ENCODE results near the gene TMX2.

DNA sequence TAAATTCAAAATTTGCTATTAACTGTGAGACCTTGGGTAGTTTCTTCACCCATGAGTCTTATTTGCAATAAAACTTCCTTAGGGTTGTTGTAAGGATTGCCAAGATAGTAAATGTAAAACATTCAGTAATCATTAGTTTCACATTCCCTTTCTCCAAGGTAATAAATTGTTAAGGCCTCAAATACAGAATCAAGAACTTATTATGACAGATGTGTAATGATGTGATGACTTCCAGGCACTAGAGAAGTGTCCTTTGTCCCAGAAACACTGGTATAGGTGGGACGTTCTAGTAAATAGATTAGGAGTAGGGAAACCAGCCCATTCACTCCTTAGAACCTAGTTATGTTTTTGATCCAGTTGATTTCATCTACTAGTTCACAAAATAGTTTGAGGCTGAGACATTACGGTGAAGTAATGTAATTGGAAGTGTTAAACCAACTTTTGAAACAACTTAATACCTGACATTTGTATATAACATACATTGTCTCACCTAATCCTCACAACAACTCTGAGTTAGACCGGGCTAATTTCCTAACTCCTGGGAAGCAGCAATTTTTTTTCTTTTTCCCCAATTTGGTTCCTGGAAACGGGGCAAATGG, 74.7 kb downstream of the TMX2 start:
- TF ChIP-seq POLR2AphosphoS5 (IDR thresholded peaks at IDR 0.05; ENCODE audit: low read depth, low read length) (no peak), ZNF274 (IDR thresholded peaks at IDR 0.05; ENCODE audit: low read depth, low read length) (no peak), POLR2A (IDR thresholded peaks at IDR 0.05; ENCODE audit: borderline replicate concordance, extremely low read depth, insufficient read depth, insufficient read length) (no peak), CEBPB (IDR thresholded peaks at IDR 0.05; ENCODE audit: low read depth) (no peak), SIN3A (IDR thresholded peaks at IDR 0.05; ENCODE audit: low read depth) (no peak)
- TF ChIP-seq, protein P1, sequence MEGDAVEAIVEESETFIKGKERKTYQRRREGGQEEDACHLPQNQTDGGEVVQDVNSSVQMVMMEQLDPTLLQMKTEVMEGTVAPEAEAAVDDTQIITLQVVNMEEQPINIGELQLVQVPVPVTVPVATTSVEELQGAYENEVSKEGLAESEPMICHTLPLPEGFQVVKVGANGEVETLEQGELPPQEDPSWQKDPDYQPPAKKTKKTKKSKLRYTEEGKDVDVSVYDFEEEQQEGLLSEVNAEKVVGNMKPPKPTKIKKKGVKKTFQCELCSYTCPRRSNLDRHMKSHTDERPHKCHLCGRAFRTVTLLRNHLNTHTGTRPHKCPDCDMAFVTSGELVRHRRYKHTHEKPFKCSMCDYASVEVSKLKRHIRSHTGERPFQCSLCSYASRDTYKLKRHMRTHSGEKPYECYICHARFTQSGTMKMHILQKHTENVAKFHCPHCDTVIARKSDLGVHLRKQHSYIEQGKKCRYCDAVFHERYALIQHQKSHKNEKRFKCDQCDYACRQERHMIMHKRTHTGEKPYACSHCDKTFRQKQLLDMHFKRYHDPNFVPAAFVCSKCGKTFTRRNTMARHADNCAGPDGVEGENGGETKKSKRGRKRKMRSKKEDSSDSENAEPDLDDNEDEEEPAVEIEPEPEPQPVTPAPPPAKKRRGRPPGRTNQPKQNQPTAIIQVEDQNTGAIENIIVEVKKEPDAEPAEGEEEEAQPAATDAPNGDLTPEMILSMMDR (IDR thresholded peaks at IDR 0.05 in 2 of 3, conservative IDR thresholded peaks at IDR 0.05 in 1 of 3; ENCODE audit: borderline replicate concordance in 1 of 3, insufficient read depth in 1 of 3, low read depth in 2 of 3, low read length in 2 of 3): no peak
- TF ChIP-seq, protein P2, sequence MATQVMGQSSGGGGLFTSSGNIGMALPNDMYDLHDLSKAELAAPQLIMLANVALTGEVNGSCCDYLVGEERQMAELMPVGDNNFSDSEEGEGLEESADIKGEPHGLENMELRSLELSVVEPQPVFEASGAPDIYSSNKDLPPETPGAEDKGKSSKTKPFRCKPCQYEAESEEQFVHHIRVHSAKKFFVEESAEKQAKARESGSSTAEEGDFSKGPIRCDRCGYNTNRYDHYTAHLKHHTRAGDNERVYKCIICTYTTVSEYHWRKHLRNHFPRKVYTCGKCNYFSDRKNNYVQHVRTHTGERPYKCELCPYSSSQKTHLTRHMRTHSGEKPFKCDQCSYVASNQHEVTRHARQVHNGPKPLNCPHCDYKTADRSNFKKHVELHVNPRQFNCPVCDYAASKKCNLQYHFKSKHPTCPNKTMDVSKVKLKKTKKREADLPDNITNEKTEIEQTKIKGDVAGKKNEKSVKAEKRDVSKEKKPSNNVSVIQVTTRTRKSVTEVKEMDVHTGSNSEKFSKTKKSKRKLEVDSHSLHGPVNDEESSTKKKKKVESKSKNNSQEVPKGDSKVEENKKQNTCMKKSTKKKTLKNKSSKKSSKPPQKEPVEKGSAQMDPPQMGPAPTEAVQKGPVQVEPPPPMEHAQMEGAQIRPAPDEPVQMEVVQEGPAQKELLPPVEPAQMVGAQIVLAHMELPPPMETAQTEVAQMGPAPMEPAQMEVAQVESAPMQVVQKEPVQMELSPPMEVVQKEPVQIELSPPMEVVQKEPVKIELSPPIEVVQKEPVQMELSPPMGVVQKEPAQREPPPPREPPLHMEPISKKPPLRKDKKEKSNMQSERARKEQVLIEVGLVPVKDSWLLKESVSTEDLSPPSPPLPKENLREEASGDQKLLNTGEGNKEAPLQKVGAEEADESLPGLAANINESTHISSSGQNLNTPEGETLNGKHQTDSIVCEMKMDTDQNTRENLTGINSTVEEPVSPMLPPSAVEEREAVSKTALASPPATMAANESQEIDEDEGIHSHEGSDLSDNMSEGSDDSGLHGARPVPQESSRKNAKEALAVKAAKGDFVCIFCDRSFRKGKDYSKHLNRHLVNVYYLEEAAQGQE (IDR thresholded peaks at IDR 0.05; ENCODE audit: low read depth): no peak
